SK-N-MC (cell line): ENCODE results near the gene RXFP4.
A peak's percentile ranks its signal among the peaks of the same experiment; 100 is the strongest.

Source experiments
- DNase-seq: peaks from one replicate; pipeline ENCODE4 v3.0.0-alpha.2; 2011; ENCODE audit warnings: low read depth, low spot score
- H3K27ac ChIP-seq: fragments of 200-600 bp; sonication (generic); 2 replicates; pipeline ENCODE4 v1.5.1; 2016; ENCODE audit warnings: mixed run types
- H3K36me3 ChIP-seq: fragments of 200-600 bp; sonication (generic); 2 replicates; pipeline ENCODE4 v1.6.1; 2017; ENCODE audit warnings: antibody characterized with exemption, low read length, mixed read lengths; ENCODE audit not compliant: insufficient read depth
- H3K4me3 ChIP-seq: fragments of 200-600 bp; sonication (generic); 2 replicates; pipeline ENCODE4 v1.5.1; 2016
- H3K9ac ChIP-seq: fragments of 200-600 bp; sonication (generic); 2 replicates; pipeline ENCODE4 v1.8.0; 2017; ENCODE audit warnings: mixed run types, mixed read lengths; ENCODE audit not compliant: insufficient read length
- H3K9me3 ChIP-seq: fragments of 200-600 bp; sonication (generic); 2 replicates; pipeline ENCODE4 v1.6.1; 2017; ENCODE audit warnings: low read depth, mild to moderate bottlenecking, antibody characterized with exemption, low read length, moderate library complexity, mixed read lengths
- EZH2 ChIP-seq: fragments of 200-600 bp; sonication (generic); IDR thresholded peaks from one replicate; pipeline ENCODE4 v1.6.1; 2017; ENCODE audit warnings: antibody characterized with exemption
- FOXP2 ChIP-seq: optimal IDR thresholded peaks from 2 replicates; pipeline ENCODE3; 2011; ENCODE audit warnings: mild to moderate bottlenecking, moderate library complexity; ENCODE audit not compliant: insufficient read depth; ENCODE audit errors: extremely low read length, control extremely low read depth
- POLR2AphosphoS5 ChIP-seq: IDR thresholded peaks from 2 replicates; pipeline ENCODE4 v1.6.1; 2012; ENCODE audit warnings: mild to moderate bottlenecking, low read depth, low read length, borderline replicate concordance

The RXFP4 gene

GRCh38 chr1:155900161-155900560 is 41.3 kb upstream of the RXFP4 start:
- TF ChIP-seq POLR2AphosphoS5 (no peak), EZH2 (no peak), FOXP2 (no peak)
- Histone ChIP-seq H3K9me3 (no peaks in the 10 kb centered on the region), H3K9ac (no peak overlapping the region), H3K4me3 (no peak overlapping the region), H3K27ac (0 out of 2 replicates have a peak overlapping the region, but pooled peaks have one; percentile 31), H3K36me3 (peaks cover 53% of the 10 kb centered on the region)
- no peak for DNase-seq

DNA sequence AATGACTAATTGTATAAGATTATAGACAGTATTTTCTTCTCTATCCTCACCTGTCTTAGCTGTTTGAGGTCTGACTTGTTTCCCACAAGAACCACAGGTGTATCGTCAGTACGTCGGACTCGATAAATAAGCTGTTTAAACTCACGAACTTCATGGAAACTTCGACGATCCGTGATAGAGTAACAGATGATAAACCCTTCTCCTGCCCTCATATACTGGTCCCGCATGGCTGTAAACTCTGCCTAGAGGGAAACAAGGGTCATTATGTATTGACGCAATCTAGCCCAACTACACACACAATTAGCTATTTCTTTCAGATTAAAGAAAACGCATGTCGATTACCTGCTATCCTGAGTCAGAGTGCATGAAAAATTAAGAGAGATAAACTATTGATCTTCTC is 37.2 kb upstream of the RXFP4 start:
- Histone ChIP-seq H3K9ac (no peak overlapping the region), H3K36me3 (peaks cover 66% of the 10 kb centered on the region), H3K4me3 (no peak overlapping the region), H3K9me3 (no peaks in the 10 kb centered on the region), H3K27ac (no peak overlapping the region)
- TF ChIP-seq FOXP2 (no peak), EZH2 (no peak), POLR2AphosphoS5 (no peak)
- no peak for DNase-seq

GRCh38 chr1:155909894-155910293 is 31.5 kb upstream of the RXFP4 start:
- no peak overlapping the region for H3K9ac ChIP-seq
- H3K27ac ChIP-seq: peak overlapping the region; percentile 1; the same call in 1 of the 2 replicates
- H3K4me3 ChIP-seq: peak overlapping the region; percentile 91; the same call in 1 of the 2 replicates
- no peak for DNase-seq
- TF ChIP-seq FOXP2 (no peak), POLR2AphosphoS5 (no peak), EZH2 (no peak)
- H3K9me3 ChIP-seq: no peaks in the 10 kb centered on the region
- H3K36me3 ChIP-seq: peaks cover 58% of the 10 kb centered on the region

GRCh38 chr1:155910621-155911121 is 30.8 kb upstream of the RXFP4 start:
- no peak for TF ChIP-seq FOXP2
- no peak for TF ChIP-seq EZH2
- TF ChIP-seq POLR2AphosphoS5: no peak
- peak overlapping the region; percentile 77 for H3K9ac ChIP-seq
- peak overlapping the region; percentile 91 for H3K4me3 ChIP-seq
- peak overlapping the region; percentile 79; the same call in 1 of the 2 replicates for H3K27ac ChIP-seq
- no peak for DNase-seq
- no peaks in the 10 kb centered on the region for H3K9me3 ChIP-seq
- H3K36me3 ChIP-seq: peaks cover 61% of the 10 kb centered on the region

GRCh38 chr1:155911156-155912055 is 30.0 kb upstream of the RXFP4 start, which contains the start of gene RIT1:
RIT1 (minus strand) TSS chr1:155911349; CDS start chr1:155910761, 588 bp downstream.
- Histone ChIP-seq H3K4me3 (peak within 1 kb of the TSS; percentile 91), H3K9ac (peak within 1 kb of the TSS; percentile 77), H3K9me3 (no peaks in the 10 kb centered on the region), H3K36me3 (peaks cover 68% of the 10 kb centered on the region), H3K27ac (peak within 1 kb of the TSS; percentile 79)
- no peak for TF ChIP-seq FOXP2
- TF ChIP-seq POLR2AphosphoS5: peak; percentile 82
- no peak for TF ChIP-seq EZH2
- no peak for DNase-seq

GRCh38 chr1:155912056-155912536 is 29.3 kb upstream of the RXFP4 start:
- H3K36me3 ChIP-seq: peaks cover 74% of the 10 kb centered on the region
- peak overlapping the region; percentile 79 for H3K27ac ChIP-seq
- no peak overlapping the region for H3K9ac ChIP-seq
- no peak for DNase-seq
- no peaks in the 10 kb centered on the region for H3K9me3 ChIP-seq
- no peak; the same call in 1 of the 2 replicates for TF ChIP-seq POLR2AphosphoS5
- no peak for TF ChIP-seq FOXP2
- TF ChIP-seq EZH2: no peak
- H3K4me3 ChIP-seq: no peak overlapping the region

DNA sequence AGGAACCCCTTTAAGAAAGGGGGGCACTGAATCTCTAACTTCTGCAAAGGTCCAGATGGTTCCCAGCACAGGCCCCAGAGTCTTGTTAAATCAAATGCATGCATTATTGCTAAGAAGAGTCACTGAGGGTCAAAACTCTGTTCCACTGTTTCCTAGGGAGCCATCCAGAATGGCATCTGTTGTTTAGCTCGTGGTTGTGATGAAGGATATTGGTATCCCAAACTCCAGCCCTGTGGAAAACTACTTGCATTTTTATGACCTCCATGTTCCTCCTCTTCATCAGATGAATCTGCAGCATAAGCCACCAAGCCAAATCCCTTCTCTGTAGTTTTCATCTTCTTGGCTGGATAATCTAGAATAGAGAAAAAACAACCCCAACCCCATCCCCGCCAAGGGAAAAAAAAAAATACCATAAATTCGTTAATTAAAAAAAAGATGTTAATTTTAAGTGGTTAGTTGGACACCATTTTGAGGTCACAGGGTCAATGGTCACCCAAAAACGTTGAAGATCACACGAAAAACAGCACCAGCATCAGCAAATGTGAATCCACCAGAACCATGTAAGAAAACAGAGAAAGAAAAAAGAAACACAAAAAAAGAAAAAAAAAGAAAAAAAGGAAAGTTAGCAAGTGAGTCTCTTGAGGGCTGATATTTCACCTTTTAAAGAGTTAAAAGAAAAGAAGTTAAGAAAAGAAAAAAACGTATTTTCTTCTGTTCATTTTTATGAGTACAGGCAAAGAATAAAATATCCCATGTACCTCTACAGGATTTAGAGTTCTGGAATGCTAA is 27.3 kb upstream of the RXFP4 start:
- no peak for DNase-seq
- TF ChIP-seq FOXP2 (no peak), POLR2AphosphoS5 (no peak), EZH2 (no peak)
- no peaks in the 10 kb centered on the region for H3K9me3 ChIP-seq
- peak overlapping the region; percentile 79 for H3K27ac ChIP-seq
- H3K4me3 ChIP-seq: no peak overlapping the region
- H3K36me3 ChIP-seq: peaks cover 76% of the 10 kb centered on the region
- H3K9ac ChIP-seq: no peak overlapping the region

- Histone ChIP-seq H3K4me3 (no peak overlapping the region), H3K9ac (no peak overlapping the region), H3K27ac (no peak overlapping the region), H3K36me3 (peaks cover 96% of the 10 kb centered on the region), H3K9me3 (no peaks in the 10 kb centered on the region)
- DNase-seq: no peak
- TF ChIP-seq EZH2 (no peak), POLR2AphosphoS5 (no peak), FOXP2 (no peak)
These were observed 22.8 kb upstream of the RXFP4 start for GRCh38 chr1:155918660-155919059.

- no peak for TF ChIP-seq EZH2
- no peak for TF ChIP-seq POLR2AphosphoS5
- Histone ChIP-seq H3K36me3 (peaks cover 96% of the 10 kb centered on the region), H3K9me3 (no peaks in the 10 kb centered on the region), H3K9ac (no peak overlapping the region), H3K27ac (no peak overlapping the region), H3K4me3 (no peak overlapping the region)
- DNase-seq: no peak
These were observed 21.6 kb upstream of the RXFP4 start for GRCh38 chr1:155919801-155920200.
